HEK293 (cell line): ENCODE measurements around the gene GSG1L.

Experiments
- HOXA7 ChIP-seq: sonication (generic); formaldehyde crosslinking; IDR thresholded peaks from 2 replicates; pipeline ENCODE4 v1.8.1; 2022; ENCODE audit warnings: missing genetic modification reagents, borderline replicate concordance
- KLF9 ChIP-seq: fragments of 450-650 bp; formaldehyde crosslinking; IDR thresholded peaks from 2 replicates; pipeline ENCODE4 v1.5.1; 2016; ENCODE audit warnings: missing biosample characterization, missing genetic modification characterization, low read depth
- SP3 ChIP-seq: fragments of 450-650 bp; formaldehyde crosslinking; IDR thresholded peaks from 2 replicates; pipeline ENCODE4 v1.5.1; 2016; ENCODE audit warnings: missing biosample characterization, missing genetic modification characterization
- YY1 ChIP-seq: fragments of 450-650 bp; formaldehyde crosslinking; IDR thresholded peaks from 2 replicates; pipeline ENCODE4 v1.5.1; 2018; ENCODE audit warnings: missing biosample characterization, missing genetic modification characterization
- ZNF140 ChIP-seq: fragments of 450-650 bp; formaldehyde crosslinking; IDR thresholded peaks from 2 replicates; pipeline ENCODE4 v1.5.1; 2016; ENCODE audit warnings: missing biosample characterization, missing genetic modification characterization
- ZNF48 ChIP-seq: fragments of 450-650 bp; formaldehyde crosslinking; IDR thresholded peaks from 2 replicates; pipeline ENCODE4 v1.5.1; 2016; ENCODE audit warnings: missing biosample characterization, missing genetic modification characterization
- ZNF654 ChIP-seq: fragments of 450-650 bp; formaldehyde crosslinking; IDR thresholded peaks from 2 replicates; pipeline ENCODE4 v1.5.1; 2016; ENCODE audit warnings: low read depth, missing biosample characterization, missing genetic modification characterization
- ZNF777 ChIP-seq: fragments of 450-650 bp; formaldehyde crosslinking; IDR thresholded peaks from 2 replicates; pipeline ENCODE4 v1.5.1; 2017; ENCODE audit warnings: missing biosample characterization, missing genetic modification characterization, borderline replicate concordance
- TF ChIP-seq, protein P1 (sequence below): fragments of 450-650 bp; formaldehyde crosslinking; IDR thresholded peaks from 2 replicates; pipeline ENCODE4 v1.5.1; 2016; ENCODE audit warnings: missing biosample characterization, missing genetic modification characterization
- TF ChIP-seq, protein P2 (sequence below): fragments of 450-650 bp; formaldehyde crosslinking; IDR thresholded peaks from 2 replicates; pipeline ENCODE4 v1.5.1; 2017; ENCODE audit warnings: missing biosample characterization, missing genetic modification characterization
- TF ChIP-seq, protein P3 (sequence below): fragments of 450-650 bp; formaldehyde crosslinking; IDR thresholded peaks from 2 replicates; pipeline ENCODE4 v1.5.1; 2016; ENCODE audit warnings: missing biosample characterization, missing genetic modification characterization
- TF ChIP-seq, protein P4 (sequence below): sonication (generic); formaldehyde crosslinking; IDR thresholded peaks from 2 replicates; pipeline ENCODE4 v1.8.1; 2022; ENCODE audit warnings: mild to moderate bottlenecking, moderate library complexity, missing genetic modification reagents

DNA sequence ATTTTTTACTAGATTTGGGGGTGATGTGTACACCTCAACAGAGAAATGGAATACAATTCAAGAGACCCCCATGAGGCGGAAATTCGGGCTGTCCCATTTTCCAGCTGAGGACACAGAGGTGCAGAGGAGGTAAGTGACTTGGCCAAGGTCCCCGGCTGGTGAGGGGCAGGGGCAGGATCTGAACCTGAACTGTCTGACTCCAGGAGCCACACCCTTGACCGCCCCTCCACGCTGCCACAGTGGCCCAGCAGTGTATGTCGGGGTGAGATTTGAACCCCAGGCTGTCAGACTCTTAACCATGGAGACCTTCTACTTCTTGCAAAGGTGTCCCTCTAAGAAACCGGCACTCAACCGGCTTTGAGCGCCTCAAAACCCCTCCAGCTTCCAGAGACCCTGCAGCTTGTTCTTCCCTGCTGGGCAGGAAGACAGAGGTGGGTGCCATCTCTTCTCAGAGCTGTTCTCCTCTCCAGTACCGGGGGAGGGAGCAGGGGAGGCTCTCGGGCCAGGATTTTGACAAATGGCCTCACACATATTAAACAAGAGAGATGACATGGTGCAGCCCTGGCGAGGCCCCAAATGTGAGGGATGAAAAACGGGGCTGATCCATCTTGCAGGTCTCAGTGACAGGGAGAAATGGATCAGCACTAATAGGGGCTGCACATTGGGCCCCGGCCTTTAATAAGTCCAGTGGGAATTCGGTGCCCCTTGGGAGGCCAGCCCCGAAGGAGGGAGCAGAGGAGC, 222.3 kb downstream of the GSG1L start:
- TF ChIP-seq ZNF48 (tag by site-specific recombination), result no peak
- TF ChIP-seq YY1 (tag by site-specific recombination), result no peak
- no peak for TF ChIP-seq SP3
- TF ChIP-seq, protein P1, sequence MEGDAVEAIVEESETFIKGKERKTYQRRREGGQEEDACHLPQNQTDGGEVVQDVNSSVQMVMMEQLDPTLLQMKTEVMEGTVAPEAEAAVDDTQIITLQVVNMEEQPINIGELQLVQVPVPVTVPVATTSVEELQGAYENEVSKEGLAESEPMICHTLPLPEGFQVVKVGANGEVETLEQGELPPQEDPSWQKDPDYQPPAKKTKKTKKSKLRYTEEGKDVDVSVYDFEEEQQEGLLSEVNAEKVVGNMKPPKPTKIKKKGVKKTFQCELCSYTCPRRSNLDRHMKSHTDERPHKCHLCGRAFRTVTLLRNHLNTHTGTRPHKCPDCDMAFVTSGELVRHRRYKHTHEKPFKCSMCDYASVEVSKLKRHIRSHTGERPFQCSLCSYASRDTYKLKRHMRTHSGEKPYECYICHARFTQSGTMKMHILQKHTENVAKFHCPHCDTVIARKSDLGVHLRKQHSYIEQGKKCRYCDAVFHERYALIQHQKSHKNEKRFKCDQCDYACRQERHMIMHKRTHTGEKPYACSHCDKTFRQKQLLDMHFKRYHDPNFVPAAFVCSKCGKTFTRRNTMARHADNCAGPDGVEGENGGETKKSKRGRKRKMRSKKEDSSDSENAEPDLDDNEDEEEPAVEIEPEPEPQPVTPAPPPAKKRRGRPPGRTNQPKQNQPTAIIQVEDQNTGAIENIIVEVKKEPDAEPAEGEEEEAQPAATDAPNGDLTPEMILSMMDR (tag by site-specific recombination), result no peak
- TF ChIP-seq, protein P2, sequence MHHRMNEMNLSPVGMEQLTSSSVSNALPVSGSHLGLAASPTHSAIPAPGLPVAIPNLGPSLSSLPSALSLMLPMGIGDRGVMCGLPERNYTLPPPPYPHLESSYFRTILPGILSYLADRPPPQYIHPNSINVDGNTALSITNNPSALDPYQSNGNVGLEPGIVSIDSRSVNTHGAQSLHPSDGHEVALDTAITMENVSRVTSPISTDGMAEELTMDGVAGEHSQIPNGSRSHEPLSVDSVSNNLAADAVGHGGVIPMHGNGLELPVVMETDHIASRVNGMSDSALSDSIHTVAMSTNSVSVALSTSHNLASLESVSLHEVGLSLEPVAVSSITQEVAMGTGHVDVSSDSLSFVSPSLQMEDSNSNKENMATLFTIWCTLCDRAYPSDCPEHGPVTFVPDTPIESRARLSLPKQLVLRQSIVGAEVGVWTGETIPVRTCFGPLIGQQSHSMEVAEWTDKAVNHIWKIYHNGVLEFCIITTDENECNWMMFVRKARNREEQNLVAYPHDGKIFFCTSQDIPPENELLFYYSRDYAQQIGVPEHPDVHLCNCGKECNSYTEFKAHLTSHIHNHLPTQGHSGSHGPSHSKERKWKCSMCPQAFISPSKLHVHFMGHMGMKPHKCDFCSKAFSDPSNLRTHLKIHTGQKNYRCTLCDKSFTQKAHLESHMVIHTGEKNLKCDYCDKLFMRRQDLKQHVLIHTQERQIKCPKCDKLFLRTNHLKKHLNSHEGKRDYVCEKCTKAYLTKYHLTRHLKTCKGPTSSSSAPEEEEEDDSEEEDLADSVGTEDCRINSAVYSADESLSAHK (tag by site-specific recombination), result no peak
- TF ChIP-seq ZNF777 (tag by site-specific recombination), result no peak
- no peak for TF ChIP-seq KLF9 (tag by site-specific recombination)
- TF ChIP-seq ZNF140, result no peak
- TF ChIP-seq, protein P3, sequence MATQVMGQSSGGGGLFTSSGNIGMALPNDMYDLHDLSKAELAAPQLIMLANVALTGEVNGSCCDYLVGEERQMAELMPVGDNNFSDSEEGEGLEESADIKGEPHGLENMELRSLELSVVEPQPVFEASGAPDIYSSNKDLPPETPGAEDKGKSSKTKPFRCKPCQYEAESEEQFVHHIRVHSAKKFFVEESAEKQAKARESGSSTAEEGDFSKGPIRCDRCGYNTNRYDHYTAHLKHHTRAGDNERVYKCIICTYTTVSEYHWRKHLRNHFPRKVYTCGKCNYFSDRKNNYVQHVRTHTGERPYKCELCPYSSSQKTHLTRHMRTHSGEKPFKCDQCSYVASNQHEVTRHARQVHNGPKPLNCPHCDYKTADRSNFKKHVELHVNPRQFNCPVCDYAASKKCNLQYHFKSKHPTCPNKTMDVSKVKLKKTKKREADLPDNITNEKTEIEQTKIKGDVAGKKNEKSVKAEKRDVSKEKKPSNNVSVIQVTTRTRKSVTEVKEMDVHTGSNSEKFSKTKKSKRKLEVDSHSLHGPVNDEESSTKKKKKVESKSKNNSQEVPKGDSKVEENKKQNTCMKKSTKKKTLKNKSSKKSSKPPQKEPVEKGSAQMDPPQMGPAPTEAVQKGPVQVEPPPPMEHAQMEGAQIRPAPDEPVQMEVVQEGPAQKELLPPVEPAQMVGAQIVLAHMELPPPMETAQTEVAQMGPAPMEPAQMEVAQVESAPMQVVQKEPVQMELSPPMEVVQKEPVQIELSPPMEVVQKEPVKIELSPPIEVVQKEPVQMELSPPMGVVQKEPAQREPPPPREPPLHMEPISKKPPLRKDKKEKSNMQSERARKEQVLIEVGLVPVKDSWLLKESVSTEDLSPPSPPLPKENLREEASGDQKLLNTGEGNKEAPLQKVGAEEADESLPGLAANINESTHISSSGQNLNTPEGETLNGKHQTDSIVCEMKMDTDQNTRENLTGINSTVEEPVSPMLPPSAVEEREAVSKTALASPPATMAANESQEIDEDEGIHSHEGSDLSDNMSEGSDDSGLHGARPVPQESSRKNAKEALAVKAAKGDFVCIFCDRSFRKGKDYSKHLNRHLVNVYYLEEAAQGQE, result no peak
- no peak for TF ChIP-seq ZNF654
- TF ChIP-seq, protein P4, sequence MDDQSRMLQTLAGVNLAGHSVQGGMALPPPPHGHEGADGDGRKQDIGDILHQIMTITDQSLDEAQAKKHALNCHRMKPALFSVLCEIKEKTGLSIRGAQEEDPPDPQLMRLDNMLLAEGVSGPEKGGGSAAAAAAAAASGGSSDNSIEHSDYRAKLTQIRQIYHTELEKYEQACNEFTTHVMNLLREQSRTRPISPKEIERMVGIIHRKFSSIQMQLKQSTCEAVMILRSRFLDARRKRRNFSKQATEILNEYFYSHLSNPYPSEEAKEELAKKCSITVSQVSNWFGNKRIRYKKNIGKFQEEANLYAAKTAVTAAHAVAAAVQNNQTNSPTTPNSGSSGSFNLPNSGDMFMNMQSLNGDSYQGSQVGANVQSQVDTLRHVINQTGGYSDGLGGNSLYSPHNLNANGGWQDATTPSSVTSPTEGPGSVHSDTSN, result no peak
- TF ChIP-seq HOXA7 (CRISPR knock-in tag), result no peak
